ENCODE results near the gene LPIN1. TPM values are rescaled to one million over a fixed set of nuclear protein-coding genes. Genes with fewer than 3 reads are reported as not detected.
A peak's percentile ranks its signal among the peaks of the same experiment; 100 is the strongest.

LPIN1 gene
- total and polyA plus RNA-seq, 2 of the 13 experiments (the other 11 are each of a cell fraction or from before 2014, with no cell fraction given): 9.7 to 19.4 TPM

GRCh38 chr2:11829947-11830707 is 83.7 kb downstream of the LPIN1 start:
- WGBS (ENCODE audit: low lambda C conversion rate): under 1% methylated on average over 16 of the region's 17 CpGs
- Histone ChIP-seq H4K20me1 (ENCODE audit: insufficient read depth, low read length) (no peaks in the 10 kb centered on the region), H2AFZ (ENCODE audit: low read length) (peak overlapping the region; percentile 90), H3K79me2 (ENCODE audit: insufficient read depth, low read length) (no peaks in the 10 kb centered on the region), H3K36me3 (replicated peaks in 1 of 2; ENCODE audit: control insufficient read depth in 1 of 2, insufficient read depth in 2 of 2, low read length in 2 of 2) (peaks cover 0 to 8% of the 10 kb centered on the region in 2 experiments; a peak in 2 of 5 replicates), H3K4me1 (ENCODE audit: insufficient read depth, low read length) (peaks cover 60% of the 10 kb centered on the region), H3K27ac (ENCODE audit: extremely low read length, insufficient read depth, low read length) (peak overlapping the region; percentile 80), H3K27me3 (ENCODE audit: control insufficient read depth in 1 of 2, insufficient read depth in 2 of 2, low read length in 2 of 2) (no peaks in the 10 kb centered on the region; a peak in 1 of 5 replicates), H3K4me2 (ENCODE audit: low read depth, low read length) (peak overlapping the region; percentile 100), H3K9ac (ENCODE audit: insufficient read depth, low read depth, low read length) (peak overlapping the region; percentile 70), H3K9me3 (ENCODE audit: low read length) (peaks cover 5% of the 10 kb centered on the region; the same call in 1 of the 2 replicates), H3K4me3 (replicated peaks in 1 of 3; ENCODE audit: insufficient read depth in 1 of 3, low read depth in 2 of 3, low read length in 3 of 3) (peak overlapping the region; percentile 55 to 77 (median 70))
- peak; percentile 88 for ATAC-seq
- ChIA-PET CTCF (ENCODE audit: low intra/inter-chr PET ratio, low total read pairs) (interaction anchor here (0.8 to 1.9 kb wide), 3 partner anchors 34 to 1177 kb away, joined by 3 to 13 read pairs (median 5); no protein-coding TSS in a partner anchor), POLR2A (interaction anchor here (1.1 to 3.7 kb wide), 5 partner anchors 11 to 91 kb away, joined by 3 to 31 read pairs (median 5); no protein-coding TSS in a partner anchor)
- in situ Hi-C loops (cut with HindIII; ENCODE audit: extremely low pct_ligation_motif_present, low pct_unique_long_range_greater_than_20kb): loop anchor here (5.0 to 10.0 kb wide), 2 partner anchors 887 to 1175 kb away; partner anchors contain the start of gene TRIB2
- FAIRE-seq: peak; percentile 81
- DNase-seq (ENCODE audit: low spot score): peak; percentile 96
- intact Hi-C loops (cut with micrococcal nuclease; ENCODE audit: unreplicated experiment): loop anchor here (1.0 to 2.0 kb wide), 7 partner anchors 33 to 1177 kb away; partner anchors contain the start of gene TRIB2
- BruUV-seq (replicated peaks): no TSS peak
- no peak; the same call in 1 of the 2 replicates for TF ChIP-seq SP140L (CRISPR knock-in tag; IDR thresholded peaks at IDR 0.05; ENCODE audit: borderline replicate concordance)
- 0 out of 2 replicates have a peak, but pooled peaks have one; percentile 24 for TF ChIP-seq TEAD2 (CRISPR knock-in tag; IDR thresholded peaks at IDR 0.05)
- no peak for TF ChIP-seq PRDM15 (CRISPR knock-in tag; IDR thresholded peaks at IDR 0.05)
- TF ChIP-seq ETV5 (CRISPR knock-in tag; IDR thresholded peaks at IDR 0.05; ENCODE audit: borderline replicate concordance): peak; percentile 99
- TF ChIP-seq ZMYM3 (CRISPR knock-in tag; IDR thresholded peaks at IDR 0.05): peak; percentile 38; the same call in 1 of the 2 replicates
- no peak for TF ChIP-seq ETS1 (CRISPR knock-in tag; IDR thresholded peaks at IDR 0.05)
- 0 out of 2 replicates have a peak, but pooled peaks have one; percentile 44 for TF ChIP-seq ISL2 (CRISPR knock-in tag; IDR thresholded peaks at IDR 0.05)
- no peak for TF ChIP-seq ZNF607 (CRISPR knock-in tag; IDR thresholded peaks at IDR 0.05; ENCODE audit: borderline replicate concordance)
- TF ChIP-seq ZNF414 (CRISPR knock-in tag; IDR thresholded peaks at IDR 0.05): peak; percentile 97; the same call in 1 of the 2 replicates
- TF ChIP-seq ZBTB3 (CRISPR knock-in tag; IDR thresholded peaks at IDR 0.05; ENCODE audit: borderline replicate concordance, low read depth): 0 out of 2 replicates have a peak, but pooled peaks have one; percentile 12
- peak; percentile 71 for TF ChIP-seq TAF1 (CRISPR knock-in tag; IDR thresholded peaks at IDR 0.05)
- TF ChIP-seq ZNF891 (CRISPR knock-in tag; IDR thresholded peaks at IDR 0.05): peak; percentile 70; the same call in 1 of the 2 replicates
- no peak for TF ChIP-seq ZNF850 (CRISPR knock-in tag; conservative IDR thresholded peaks at IDR 0.05)
- TF ChIP-seq IKZF4 (CRISPR knock-in tag; IDR thresholded peaks at IDR 0.05; ENCODE audit: borderline replicate concordance, low read depth, not compliant biosample characterization): peak; percentile 66
- TF ChIP-seq NCOR1 (IDR thresholded peaks at IDR 0.05; ENCODE audit: borderline replicate concordance, low read length): 0 out of 2 replicates have a peak, but pooled peaks have one; percentile 40
- TF ChIP-seq SRF (IDR thresholded peaks at IDR 0.05; ENCODE audit: low read depth, low read length): no peak
